HS-27A (cell line): Measurements from ENCODE around the gene RAI1.

Experiments
- DNase-seq: peaks from one replicate; pipeline ENCODE4 v3.0.0-alpha.2; 2012; ENCODE audit warnings: low read depth, missing footprints

The RAI1 gene

GRCh38 chr17:17783825-17784656, 102.8 kb downstream of the RAI1 start:
- DNase-seq = no peak

GRCh38 chr17:17784657-17785267, 103.5 kb downstream of the RAI1 start:
- no peak for DNase-seq

DNA sequence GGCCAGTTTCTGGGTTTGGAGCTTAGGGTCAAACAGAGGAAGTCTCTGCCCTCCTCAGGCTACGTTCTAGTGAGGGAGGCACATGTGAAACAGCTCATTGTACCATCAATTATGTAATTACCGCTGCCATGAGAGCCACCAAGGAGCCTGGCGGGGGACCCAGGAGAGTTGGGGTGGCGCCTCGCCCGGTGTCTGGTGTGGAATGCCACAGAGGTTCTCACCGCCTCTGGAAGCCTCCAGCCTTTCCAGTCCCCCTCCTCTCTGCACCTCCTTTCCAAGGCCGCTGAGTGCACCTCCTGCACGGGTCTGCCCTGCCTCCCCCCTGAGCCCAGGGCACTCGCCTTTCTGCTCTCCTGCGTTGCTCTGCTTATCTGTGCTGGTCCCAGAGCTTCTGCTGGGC, 104.1 kb downstream of the RAI1 start:
- DNase-seq = no peak

DNA sequence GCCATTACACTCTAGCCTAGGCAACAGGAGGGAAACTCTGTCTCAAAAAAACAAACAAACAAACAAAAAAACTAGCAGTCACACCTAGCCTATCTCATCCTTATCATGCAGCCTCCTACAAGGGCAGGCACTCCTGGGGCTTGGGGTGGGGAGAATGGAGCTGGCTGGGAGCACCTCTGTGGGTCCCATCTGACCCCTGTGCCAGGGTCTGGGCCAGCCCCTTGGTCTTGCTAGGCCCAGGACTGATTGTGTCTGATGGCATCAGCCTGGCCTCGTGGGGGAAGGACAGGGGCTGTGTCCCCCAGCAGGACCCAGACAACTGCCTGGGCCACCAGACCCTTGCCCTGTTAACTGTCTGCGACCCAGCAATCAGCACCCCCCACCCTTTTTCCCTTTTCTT, 105.7 kb downstream of the RAI1 start:
- DNase-seq = no peak

GRCh38 chr17:17787568-17787967, 106.3 kb downstream of the RAI1 start:
- DNase-seq = no peak

DNA sequence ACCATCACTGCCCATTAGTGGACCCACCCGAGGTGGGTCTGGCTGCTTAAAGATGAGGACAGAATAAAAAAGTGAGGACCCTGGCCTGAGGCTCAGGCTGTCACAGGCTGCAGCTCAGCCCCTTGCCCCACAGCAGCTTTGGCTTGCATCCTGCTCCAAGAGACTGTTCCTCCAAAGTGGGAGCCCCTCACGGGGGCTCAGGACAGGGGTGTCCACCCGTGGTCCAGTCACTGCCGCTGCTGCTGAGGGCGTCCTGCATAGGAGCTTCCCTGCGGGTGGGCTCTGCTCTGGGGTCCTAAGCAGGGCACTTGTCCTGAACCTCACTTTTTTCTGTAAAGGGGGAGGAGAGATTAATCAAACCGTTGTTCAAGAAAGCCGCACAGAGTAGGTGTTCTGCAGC, 107.7 kb downstream of the RAI1 start:
- no peak for DNase-seq

DNA sequence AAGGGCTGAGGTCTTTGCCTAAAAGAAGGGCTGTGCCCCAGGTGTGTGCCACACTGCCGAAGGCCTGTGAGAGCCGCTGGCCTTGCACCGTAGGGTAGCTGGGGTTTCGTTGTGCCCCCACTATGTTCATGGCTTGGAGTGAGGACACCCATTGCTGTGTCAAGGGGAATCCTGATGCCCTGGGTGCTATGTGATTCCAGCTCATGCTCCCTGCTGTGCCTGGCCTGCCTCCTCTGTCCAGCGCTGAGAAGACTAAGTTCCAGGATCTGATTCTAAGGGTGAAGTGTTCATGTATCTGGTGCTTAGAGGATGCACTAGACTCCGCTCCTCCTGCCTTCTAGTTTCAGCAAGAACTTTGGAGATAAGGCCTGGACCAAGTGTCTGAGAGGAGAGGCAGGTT, 108.2 kb downstream of the RAI1 start:
- DNase-seq = no peak

GRCh38 chr17:17789828-17790636, 108.8 kb downstream of the RAI1 start:
- DNase-seq = no peak

DNA sequence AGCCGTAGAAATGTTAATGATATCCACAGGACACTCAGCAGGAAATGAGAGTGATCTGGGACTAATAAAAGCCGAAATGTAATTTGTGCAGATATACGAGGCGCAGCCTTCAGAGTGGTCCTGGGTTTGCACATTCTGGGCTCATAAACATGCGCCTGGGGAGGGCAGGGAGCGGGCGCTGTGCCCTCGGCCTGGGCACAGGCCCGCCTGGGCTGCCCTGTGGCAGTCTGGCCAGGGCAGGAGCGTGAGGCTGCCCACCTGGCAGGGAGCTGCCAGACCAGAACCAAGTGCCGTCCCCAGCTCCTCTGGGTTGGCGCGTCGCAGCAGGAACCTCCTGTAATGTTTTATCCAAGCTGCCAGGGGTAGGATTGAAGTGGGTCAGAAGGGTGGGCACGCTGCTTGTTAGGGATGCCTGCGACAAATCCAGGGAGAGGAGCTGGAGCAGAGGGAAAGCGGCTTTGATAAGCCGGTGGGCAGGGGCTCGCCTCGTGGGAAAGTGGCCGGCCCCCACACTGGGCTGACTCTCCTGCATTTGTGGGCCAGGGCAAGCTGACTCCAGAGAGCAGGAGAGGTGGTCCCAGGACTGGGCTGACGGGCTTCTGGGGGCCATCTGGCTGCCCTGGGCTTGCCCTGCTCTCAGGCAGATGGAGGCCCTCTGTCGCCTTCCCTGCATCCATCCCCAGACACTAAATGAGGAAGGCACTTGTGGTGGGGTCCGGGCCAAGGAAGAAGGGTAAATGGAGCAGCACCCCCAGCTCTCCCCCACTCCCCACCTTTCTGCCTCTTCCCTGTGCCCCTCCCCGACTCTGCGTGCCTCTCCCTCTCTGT, 109.6 kb downstream of the RAI1 start:
- no peak for DNase-seq

DNA sequence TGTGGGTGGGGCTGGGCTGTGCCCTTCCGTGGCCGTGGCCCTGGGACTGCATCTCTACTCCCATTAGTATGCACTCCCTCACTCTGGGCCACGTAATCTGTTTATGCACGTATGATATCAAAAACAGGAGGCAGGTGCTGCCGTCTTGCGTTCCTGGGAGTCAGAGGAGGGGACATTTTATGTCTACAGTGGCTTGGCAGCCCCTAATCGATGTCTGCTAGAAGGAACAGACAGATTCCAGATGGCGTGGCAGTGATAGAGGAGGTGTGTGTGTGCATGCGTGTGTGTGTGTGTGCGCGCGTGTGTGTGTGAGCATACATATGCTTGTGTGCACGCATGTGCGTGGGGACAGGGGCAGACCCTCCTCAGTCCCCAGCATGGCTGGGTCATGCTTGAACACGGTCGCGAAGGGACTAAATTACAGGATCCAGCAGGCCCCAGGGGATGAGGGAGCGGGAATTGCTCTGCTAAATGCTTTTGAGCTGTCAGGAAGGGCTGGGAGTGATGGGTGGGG, 110.8 kb downstream of the RAI1 start:
- no peak for DNase-seq

DNA sequence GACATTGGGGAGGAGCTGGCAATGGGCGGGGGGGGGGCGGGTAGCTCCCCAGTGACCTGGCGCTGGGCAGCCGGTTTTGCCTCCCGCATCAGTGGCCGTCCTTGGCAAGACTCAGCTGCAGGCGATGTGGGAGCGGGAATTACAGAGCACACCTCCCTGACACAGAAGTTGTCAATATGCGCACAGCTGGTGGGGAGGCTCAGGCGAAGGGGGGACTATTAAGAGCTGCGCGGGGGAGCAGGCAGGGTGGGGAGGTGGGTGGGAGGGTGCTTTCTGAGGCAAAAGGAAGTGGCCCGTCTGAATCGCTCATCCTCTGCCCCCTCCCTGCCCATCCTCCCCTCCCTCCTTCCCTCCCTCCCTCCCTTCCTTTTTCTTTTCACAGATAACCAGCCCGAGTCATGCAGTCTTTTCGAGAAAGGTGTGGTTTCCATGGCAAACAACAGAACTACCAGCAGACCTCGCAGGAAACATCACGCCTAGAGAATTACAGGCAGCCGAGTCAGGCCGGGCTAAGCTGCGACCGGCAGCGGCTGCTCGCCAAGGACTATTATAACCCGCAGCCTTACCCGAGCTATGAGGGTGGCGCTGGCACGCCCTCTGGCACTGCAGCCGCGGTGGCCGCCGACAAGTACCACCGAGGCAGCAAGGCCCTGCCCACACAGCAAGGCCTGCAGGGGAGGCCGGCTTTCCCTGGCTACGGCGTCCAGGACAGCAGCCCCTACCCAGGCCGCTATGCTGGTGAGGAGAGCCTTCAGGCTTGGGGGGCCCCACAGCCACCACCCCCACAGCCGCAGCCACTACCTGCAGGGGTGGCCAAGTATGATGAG, 111.5 kb downstream of the RAI1 start:
- no peak for DNase-seq

GRCh38 chr17:17793378-17794214, 112.3 kb downstream of the RAI1 start:
- no peak for DNase-seq

GRCh38 chr17:17794382-17794781, 113.1 kb downstream of the RAI1 start:
- no peak for DNase-seq

- no peak for DNase-seq
Measured at GRCh38 chr17:17795296-17795695, 114.0 kb downstream of the RAI1 start.

GRCh38 chr17:17795946-17796786, 114.9 kb downstream of the RAI1 start:
- no peak for DNase-seq

DNA sequence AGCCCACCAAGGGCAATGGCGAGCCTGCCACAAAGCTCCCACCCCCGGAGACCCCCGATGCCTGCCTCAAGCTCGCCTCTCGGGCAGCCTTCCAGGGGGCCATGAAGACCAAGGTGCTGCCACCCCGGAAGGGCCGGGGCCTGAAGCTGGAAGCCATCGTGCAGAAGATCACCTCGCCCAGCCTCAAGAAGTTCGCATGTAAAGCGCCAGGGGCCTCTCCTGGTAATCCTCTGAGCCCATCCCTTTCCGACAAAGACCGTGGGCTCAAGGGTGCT, 115.5 kb downstream of the RAI1 start:
- no peak for DNase-seq

- DNase-seq = no peak
Measured at GRCh38 chr17:17797119-17797809, 116.0 kb downstream of the RAI1 start.

DNA sequence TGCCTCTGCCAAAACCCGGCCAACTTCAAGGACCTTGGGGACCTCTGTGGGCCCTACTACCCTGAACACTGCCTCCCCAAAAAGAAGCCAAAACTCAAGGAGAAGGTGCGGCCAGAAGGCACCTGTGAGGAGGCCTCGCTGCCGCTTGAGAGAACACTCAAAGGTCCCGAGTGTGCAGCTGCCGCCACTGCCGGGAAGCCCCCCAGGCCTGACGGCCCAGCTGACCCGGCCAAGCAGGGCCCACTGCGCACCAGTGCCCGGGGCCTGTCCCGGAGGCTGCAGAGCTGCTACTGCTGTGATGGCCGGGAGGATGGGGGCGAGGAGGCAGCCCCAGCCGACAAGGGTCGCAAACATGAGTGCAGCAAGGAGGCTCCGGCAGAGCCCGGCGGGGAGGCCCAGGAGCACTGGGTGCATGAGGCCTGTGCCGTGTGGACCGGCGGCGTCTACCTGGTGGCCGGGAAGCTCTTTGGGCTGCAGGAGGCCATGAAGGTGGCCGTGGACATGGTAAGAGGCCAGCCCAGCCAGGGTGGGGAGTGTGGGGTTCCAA, 116.8 kb downstream of the RAI1 start:
- DNase-seq = no peak
